Omental fat pad (tissue), 4 donors: ENCODE results near the gene ABCB10. TPM values are rescaled to one million over a fixed set of nuclear protein-coding genes. Genes with fewer than 3 reads are reported as not detected.

Source experiments
- ATAC-seq: fragments of 150-250 bp; one replicate; pipeline ENCODE4 v1.9.1; 2016; ENCODE audit warnings: mild to moderate bottlenecking, moderate library complexity; ENCODE audit not compliant: low FRiP score
- DNase-seq: peaks from one replicate; pipeline ENCODE4 v3.0.0-alpha.2; 2019; ENCODE audit warnings: low spot score
- CTCF ChIP-seq, 3 donors: fragments of 450-650 bp; IDR thresholded peaks; one replicate each; pipeline ENCODE4 v1.5.1; 2016 to 2017; ENCODE audit warnings: antibody characterized with exemption in 3 of 3, mild to moderate bottlenecking in 3 of 3, moderate library complexity in 2 of 3
- total RNA-seq, 4 donors: library from RNA; depleted of rRNA; stranded (reverse); fragments of >200 nt; gene quantifications; one replicate each; pipeline ENCODE4 v1.1.0, GENCODE V29; 2016

ABCB10 gene
- 10 to 100 TPM; 10.1 to 17.8 (median 14.3) TPM for total RNA-seq

GRCh38 chr1:229558460-229559335 is at the start of gene ABCB10:
TSS of gene ABCB10 (minus strand) at chr1:229558707. CDS start at chr1:229558652, 55 bp downstream.
- peak; percentile 73 for DNase-seq
- peak in 1 of 3 donors; percentile 31 for TF ChIP-seq CTCF (IDR thresholded peaks at IDR 0.05)
- peak; percentile 97 for ATAC-seq

GRCh38 chr1:229607370-229607769 is 48.9 kb upstream of the ABCB10 start:
- no peak for DNase-seq
- no peak for ATAC-seq
- no peak for TF ChIP-seq CTCF (IDR thresholded peaks at IDR 0.05)

GRCh38 chr1:229603371-229604005 is 45.0 kb upstream of the ABCB10 start:
- no peak for TF ChIP-seq CTCF (IDR thresholded peaks at IDR 0.05)
- no peak for ATAC-seq
- DNase-seq = no peak

GRCh38 chr1:229600229-229600628 is 41.7 kb upstream of the ABCB10 start:
- ATAC-seq (no peak), DNase-seq (no peak)
- TF ChIP-seq CTCF (IDR thresholded peaks at IDR 0.05) = no peak

- DNase-seq = no peak
- no peak for ATAC-seq
- TF ChIP-seq CTCF (IDR thresholded peaks at IDR 0.05) = no peak
Observed at GRCh38 chr1:229599218-229599954, 40.9 kb upstream of the ABCB10 start.

- DNase-seq (no peak), ATAC-seq (no peak)
- TF ChIP-seq CTCF (IDR thresholded peaks at IDR 0.05) = no peak
Observed at GRCh38 chr1:229597877-229598276, 39.4 kb upstream of the ABCB10 start.
